GM03348 (cell line): ENCODE data around the gene CRACDL.

Experiments
- DNase-seq: peaks from one replicate; pipeline ENCODE4 v3.0.0; 2012; ENCODE audit warnings: low spot score

The CRACDL gene

DNA sequence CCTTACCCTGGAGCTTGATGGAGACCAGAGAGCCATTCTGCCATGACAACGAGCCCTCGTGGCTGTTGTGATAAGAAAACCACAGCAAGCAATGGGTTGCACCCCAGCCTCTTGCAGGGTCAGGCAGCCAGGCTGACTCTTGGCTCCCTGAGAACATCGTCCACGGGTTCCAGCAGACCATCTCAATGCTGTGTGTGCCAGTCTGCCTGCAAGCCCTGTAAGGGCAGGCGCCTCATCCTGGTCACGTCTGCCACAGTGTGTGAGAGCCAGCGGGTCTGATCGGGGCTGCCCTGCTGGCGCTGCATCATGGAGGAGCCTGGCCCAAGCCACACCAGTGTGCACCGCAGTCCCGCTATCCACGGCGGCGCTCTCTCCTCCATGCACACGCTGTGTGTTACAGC lies 134.1 kb downstream of the CRACDL start:
- no peak for DNase-seq

DNA sequence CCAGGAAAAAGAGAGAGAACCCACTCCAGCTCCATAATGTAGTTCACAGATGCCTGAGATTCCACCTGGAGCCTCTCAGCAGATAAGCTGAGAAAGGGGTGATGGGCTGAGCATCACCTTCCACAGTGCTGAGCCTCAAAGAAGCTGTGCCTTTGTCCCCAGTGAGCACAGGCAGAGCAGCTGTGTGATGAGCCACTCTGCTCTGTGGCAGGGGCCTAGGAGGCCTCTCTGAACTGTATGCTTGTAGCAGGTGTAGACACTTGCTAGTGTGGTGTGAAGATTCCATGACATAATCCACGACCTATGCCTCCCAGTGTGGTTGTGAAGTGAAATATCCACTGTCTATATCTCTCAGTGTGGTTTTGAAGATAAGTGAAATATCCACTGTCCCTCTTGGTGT lies 134.7 kb downstream of the CRACDL start:
- DNase-seq: no peak

DNA sequence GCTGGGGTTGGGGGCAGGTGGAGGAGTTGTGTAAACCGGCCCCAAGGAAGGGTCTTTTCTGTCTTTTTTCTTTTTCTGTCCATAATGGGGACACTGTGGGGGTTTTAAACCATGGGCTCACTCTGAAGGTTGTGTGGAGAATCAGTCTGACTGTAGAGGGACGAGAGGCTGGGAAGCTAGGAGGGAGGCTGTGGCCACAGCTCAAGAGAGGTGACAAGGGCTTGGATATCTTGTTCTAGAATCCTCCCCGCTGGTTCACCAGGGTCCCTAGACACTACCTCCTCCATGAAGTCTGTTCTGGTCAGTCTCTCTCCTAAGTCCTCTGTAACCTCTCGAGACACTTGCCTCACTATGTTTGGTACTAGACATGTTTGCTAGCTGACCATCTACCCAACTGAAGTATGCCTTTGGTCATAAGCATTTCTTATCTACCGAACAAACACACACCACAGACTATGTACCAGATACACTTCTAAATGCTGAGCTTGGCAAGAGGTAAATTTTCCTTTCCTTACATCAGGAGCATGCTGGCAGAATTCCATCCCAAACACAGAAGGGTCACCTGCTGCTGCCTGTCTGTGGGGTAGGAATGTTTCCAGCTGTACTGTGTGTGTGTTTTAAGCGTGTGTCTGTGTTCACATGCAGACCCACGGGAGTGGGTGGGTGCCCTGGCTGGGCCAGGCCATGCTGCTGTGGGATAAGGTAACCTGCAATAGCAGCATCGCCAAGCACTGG lies 135.5 kb downstream of the CRACDL start:
- no peak for DNase-seq

DNA sequence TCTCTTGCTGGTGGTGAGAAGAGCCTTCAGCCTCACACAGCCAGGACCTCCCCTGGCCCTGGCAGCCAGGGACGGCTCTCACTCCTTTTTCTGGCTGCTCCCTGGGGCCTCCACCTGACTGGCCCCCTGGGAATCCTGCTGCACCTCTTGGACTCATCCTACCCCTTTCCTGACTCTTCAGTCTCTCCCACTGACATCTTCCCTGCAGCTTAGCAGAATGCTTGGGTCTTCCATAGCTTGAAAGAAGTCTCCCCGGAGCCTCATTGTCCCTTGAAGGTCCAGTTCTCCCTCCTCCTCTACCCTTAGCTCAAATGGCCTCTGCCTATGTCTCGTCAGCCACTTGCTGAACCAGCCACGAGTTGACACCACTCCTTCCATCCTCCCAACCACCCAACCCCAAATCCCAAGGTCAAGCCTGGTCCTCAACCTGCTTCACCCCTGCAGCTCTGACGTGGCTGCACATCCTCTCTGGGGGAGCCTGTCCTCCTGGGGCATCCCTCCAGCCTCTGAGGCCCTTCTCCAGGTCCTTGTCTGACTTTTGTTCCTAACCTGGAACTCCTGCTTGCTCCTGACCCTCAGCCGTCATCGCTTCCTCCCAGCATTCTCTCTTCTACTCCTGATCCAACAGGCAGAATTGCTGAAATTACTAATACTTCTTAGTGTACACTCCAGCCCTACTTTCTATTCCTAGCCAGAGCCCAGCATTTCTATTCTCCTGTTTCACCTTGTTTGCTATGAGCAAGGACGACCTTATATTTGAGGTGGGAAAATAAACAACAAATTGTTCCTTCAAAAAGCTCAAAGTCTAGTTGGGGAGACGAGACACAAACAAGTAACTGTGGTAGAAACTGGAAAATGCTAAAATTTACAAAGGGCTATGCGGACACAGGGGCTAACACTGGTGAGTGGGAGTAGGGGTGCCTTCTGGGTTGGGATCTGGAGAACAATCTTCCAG lies 136.4 kb downstream of the CRACDL start:
- DNase-seq: no peak

DNA sequence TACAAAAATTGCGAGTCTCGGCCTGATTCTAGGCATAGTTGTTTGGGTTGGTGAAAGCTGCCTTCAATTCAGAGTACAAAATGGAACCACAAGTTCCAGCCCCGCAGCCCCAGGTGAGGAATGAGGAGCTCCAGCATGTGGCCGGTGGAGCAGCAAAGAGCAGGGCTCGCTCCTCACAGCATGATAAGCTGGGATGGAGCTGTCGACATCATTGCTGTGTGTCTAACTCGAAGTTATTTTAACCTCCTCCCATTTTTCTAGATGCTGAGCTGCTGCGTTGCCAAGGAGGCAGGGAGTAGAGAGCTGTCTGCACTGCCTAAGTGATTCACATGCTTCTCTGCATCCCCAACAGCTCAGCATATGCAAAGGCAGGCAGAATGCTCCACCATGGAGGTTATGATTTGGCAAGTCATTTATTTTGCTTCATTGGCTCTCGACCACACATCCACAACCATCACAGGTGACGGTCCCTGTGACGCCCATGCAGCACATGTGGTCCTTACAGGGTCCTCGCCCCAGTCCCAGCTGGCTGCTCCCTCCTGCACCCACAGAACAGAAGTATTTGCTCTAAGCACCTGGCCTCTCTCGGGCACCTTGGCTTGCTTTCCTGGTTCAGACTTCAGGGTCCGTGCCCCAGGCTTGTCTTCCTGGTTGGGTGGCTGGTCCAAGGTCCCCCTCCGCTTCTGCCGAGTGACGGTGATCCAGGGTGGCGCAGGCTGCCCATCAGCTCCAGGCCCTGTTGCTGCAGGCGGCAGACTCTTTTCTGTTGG lies 139.1 kb downstream of the CRACDL start:
- DNase-seq: no peak

DNA sequence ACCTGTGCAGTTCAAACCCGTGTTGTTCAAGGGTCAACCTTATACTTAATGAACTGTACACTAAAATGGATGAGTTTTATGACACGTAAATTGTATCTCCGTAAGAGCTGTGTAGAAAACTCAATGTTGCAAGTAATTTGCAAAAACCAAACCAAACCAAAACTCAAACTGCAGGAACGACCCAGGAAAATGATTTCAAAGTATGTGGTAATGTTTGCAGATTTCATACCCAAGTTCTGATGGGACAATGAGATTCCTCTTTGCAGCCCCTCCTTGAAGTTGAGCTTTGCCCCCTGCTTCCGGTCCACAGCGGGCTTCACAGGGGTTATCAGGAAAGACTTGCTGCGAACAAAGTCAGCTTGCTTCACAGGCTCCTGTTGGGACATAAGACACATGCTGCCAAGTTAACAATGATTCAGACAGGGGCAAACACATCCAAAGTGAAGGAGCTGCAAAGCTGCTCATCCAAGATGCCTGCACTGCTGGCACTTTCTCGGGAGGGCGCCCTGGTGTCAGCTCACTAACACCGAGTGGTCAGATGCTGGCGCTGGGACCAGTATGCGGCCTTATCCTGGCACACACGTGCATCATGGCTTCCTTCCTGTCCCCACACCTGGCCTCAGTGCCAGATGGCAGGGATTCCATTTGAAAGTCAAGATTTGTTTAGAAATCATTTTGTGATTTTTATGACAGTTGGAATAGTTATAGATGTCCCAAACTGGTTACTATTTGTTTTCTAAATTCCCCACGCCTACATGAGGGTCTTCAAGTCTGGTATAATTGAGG lies 139.9 kb downstream of the CRACDL start:
- DNase-seq: no peak

DNA sequence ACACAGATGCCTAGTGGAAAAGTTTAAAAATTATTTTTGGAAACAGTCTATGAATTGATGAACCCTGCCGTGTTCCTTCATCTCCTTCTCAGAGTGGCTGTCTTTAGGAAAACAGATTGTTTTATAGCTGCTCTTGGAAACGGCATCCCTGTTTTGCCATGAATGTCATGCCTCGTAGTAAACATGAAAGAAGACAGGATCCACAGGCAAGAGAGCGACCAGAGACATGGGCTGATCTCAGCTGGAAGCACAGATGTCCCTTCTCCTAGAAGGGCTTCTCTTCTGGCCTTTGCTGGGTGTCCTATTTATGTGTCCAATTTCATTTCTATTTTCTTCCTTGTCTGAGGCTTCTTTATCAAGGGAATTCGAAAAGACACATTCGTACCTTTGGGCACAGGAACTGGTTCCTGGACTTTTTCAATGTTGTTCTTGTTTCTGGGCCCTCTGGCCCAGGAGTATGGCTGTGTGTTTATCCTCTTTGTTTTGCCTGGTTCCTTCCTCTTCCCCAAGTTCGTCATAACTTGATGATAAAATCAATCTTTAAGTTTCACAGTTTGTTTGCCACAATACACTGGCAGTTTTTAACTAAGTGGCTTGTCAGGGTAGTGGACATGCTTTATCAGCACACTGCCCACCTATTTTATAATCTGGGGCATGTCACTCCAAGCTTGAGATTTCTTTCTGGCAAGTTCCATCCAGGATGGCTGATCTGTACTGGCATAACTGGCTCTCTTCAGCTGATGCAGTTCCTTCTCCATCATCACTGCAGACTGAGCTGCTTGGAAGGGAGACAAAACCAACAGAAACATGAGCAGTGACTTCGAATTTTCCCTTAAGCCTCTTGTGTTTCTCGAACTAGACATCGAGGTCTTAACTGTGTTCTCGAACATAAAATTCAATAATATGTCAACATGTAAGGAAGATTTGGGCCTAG lies 141.9 kb downstream of the CRACDL start:
- no peak for DNase-seq

DNA sequence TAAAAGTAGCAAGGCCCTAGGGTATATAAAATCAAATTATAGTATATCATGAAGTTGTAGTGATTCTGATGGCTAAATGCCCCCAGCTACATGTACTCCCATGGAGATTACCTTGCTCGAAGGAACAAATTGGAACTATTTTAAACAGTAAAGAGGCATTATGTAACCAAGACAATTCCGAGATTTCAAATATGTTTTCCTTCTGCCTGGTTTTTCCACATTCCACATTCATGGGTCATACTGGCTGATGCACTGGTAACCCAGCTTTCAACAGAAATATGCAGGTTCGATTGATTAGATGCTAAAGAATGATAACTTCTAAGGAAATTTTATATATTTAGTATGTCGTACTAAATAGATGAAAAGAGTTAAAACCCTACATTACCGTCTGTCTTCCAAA lies 142.8 kb downstream of the CRACDL start:
- DNase-seq: no peak

DNA sequence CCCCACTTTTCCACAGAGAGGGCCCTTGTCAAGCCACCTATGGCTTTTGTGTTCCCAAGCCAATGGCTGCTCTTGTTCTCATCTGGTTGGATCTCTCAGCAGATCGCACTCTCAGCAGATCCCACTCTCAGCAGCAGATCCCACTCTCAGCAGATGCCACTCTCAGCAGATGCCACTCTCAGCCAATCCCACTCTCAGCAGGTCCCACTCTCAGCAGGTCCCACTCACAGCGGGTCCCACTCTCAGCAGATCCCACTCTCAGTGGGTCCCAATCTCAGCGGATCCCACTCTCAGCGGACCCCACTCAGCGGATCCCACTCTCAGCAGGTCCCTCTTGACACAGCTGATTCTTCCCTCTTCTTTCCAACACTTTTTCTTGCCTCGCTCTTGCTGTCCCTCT lies 145.8 kb downstream of the CRACDL start:
- DNase-seq: no peak

DNA sequence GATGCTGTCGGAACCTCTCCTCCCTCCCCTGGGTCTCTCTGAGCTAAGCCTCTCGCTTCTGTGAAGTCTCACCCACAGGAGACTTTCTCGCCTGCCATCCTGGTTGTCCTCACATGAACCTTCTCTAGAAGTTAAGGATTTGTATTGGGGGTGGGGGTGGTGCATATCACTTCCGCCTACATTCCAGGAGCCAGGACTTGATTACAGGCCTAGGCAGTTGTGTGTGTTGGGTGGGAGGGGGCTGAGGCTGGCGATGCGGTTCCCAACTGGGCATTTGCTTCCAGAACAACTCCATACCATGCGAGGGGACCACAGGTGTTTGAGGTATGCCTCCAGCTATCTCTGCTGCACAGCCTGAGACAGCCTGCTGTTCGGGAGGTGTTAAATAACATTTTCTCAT lies 148.3 kb downstream of the CRACDL start:
- no peak for DNase-seq

DNA sequence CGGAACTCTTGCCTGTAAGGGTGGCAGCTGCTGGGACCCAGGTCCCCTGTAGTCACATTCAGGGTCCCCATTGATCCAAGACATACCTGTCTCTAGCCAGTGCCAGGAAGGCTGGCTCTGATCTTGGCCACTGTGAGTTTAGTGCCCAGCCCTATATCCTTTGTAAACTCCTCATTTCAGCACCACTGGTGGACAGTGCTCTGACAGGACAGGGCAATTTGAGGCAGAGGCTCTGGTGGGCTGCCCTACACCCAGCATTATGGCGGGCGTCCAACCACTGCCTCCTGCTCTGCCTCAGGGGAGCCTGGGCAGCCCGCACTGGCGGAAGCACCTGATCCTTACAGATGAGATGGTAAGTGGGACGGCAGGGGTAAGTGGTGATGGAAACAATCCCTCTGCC lies 149.8 kb downstream of the CRACDL start:
- no peak for DNase-seq

DNA sequence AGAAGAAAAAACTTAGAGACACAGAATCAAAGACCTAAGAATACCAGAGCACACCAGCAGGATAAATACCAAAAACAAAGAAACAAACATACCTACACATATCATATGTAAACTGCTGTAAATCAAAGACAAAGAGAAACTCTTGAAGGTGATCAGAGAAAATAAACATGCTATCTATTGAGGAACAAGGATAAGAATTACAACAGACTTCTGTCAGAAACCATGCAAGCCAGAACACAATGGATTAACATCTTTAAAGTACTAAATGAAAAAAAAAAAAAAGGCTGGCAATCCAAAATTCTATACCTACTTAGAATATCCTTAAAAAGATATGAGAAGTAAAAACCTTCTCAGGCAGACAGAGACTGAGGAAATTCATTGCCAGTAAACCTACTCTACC lies 153.5 kb downstream of the CRACDL start:
- DNase-seq: no peak

DNA sequence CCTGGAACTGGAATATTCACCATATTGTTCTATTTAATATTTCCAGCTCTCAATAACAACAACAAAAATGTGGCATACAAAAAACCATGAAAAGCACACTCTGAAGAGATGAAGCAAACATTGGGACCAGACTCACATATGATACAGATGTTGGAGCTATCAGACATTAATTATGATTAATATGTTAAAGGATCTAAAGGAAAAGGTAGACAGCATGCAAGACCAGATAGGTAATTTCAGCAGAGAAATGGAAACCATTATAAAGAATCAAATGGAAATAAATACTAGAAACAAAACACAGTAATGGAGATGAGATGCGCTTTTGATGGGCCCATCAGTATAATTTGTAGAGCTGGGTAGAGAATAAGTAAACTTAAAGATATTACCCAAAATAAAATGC lies 154.2 kb downstream of the CRACDL start:
- no peak for DNase-seq

DNA sequence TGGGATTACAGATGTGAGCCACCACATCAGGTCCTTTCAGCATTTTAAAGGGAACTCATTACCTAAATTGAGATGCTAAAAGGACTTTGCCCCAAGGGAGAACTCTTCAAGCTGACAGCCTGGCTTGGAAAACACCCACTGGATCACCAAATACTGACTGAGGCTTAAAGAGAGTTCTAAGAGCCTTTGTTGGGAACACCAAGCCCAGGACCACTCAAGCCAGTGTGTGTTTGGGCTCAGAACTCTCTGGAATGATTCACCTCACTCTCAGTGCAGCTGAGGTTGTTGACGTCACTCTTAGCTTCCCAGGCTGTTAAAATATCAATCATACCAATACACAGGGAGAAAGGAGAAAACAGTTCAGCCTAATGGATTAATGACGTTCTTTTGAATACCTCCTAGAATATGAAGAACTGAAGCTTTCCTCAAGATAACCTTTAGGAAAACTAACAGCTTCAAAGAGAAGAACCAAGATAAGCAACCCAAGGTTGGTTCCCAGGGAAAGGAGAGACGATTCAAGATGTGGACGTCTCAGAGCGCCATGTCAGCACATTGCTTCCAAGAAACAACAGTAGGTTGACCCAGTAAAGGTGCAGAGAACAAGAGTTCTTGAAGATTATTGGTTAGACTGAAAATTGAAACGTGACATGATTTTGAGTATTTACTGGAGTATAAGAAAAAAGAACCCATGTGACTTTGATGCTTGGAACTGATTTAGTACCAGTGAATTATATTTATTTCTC lies 157.1 kb downstream of the CRACDL start:
- no peak for DNase-seq

DNA sequence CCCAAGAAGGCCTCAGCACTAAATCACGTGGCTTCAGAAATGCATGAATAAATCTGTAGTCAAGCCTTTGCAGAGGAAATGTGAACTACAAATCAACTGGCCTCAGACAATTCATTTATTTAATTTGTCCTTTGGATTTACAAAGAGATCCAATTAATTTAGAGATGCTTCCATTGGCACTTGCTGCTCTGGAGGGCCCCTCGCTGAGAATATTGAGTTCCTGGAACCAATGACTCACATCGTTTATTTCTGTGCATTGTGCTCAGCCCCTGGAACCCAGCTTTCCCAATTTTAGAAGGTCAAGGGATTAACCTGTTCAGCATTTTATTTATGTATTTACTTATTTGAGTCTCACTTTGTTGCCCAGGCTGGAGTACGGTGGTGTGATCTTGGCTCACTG lies 157.9 kb downstream of the CRACDL start:
- no peak for DNase-seq

DNA sequence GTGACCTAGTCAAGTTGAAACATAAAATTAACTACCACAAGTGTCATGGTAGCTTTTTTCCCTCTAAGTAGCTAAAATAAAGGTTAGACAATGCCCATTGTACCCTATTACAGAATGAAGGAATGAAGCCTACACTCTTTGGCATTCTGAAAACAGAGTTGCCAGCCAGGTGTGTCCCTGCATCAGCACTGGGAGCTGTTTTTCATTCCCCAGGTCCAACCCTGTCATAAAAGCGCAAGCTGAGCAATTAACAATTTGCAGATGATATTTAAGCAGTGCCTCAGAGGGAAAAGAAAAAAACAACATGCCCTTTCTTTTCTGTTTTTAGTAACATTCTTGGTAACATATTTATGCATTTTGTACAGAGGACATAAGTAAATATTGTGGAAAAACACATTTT lies 158.3 kb downstream of the CRACDL start:
- no peak for DNase-seq

DNA sequence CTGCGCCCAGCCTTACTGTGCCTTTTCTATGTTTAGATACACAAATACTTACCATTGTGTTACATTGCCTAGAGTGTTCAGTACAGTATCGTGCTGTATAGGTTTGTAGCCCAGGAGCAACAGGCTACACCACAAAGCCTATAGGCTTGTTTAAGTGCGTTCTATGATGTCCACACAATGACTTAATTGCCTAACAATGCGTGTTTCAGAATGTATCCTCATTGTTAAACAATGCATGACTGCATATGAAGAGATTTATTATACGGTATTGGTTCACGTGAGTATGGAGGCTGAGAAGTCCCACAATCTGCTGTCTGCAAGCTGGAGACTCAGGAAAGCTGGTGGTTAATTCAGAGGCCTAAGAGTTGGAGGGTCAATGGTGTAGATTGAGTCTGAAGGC lies 158.9 kb downstream of the CRACDL start:
- DNase-seq: no peak

DNA sequence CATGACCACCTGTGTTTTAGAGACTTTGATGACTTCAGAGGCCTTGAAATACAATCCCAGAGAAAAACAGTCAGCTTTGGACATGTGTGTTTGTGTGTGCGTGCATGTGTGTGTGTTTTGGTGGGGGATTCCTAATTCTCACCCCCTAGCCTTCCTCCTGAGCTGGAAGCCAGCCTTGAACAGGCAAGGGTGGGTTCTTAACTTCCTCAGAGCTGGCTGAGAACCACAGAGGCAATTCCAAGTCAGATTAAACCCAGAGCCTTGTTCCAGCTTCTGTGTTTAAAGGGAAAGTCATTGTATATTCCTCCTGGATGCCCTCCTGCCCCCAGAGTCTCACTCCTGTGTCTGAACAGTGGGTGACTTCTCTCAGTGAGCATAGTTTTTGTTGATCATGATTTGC lies 159.9 kb downstream of the CRACDL start:
- no peak for DNase-seq

DNA sequence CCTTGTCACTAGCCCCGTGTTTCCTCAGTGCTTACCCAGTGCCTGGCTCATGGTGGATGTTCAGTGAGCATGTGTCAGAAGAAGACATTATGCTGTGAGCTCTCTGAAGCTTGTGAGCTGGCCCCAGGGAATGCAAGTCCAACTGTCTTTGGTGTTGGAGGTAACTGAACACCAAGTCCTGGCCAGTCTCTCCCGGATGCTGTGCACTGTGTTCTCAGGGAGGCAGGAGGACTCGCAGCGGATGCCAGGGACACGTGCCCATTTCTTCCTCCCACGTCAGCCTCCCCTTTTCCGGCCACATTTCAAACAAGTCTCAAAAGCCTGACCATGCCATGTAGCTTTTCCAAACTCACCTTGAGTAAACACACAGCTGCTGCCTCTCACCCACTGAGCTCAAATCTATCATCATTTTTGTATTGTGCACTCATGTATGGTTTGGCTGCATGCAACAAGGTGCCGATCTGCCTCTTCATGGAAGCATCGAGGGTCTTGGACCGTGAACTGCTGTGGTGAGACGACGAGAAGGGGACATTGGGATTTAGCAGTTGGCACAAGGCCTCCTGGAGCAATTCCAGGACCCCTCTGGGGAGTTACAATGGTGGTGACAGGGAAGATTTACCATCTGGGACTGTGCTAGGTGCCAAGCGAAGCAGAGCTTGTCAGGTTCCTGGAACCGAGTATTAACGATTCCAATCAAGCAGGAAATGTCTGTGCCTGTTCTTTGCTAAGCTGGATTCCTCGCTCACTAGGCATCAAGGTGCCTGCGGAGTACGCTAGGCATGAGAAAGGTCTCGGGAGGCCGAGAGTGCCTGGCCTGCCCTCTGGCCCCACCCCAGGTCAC lies 160.7 kb downstream of the CRACDL start:
- DNase-seq: no peak
